HCT116 (cell line): Measurements from ENCODE around the gene TRDN. TPM values are rescaled to one million over a fixed set of nuclear protein-coding genes. Genes with fewer than 3 reads are reported as not detected.

Source experiments
- ATAC-seq: fragments of 200-7000 bp; cut with Tn5 transposase; 2 replicates; pipeline ENCODE4 v1.9.1; 2020; ENCODE audit warnings: mild to moderate bottlenecking, moderate library complexity
- BruUV-seq: library from RNA; stranded (reverse); fragments of 400-500 nt; replicated peaks from 2 replicates; lab custom pipeline; 2021; lab: Mats Ljungman, UMichigan
- CTCF ChIA-PET: fragments of 300-600 bp; sonication (Branson Sonifier 250); formaldehyde crosslinking; loops from one replicate; lab custom pipeline; 2021; ENCODE audit warnings: antibody characterized with exemption; lab: Charles Lee
- POLR2A ChIA-PET: fragments of 300-600, 350-600 bp; sonication (Branson Sonifier 250); formaldehyde crosslinking; loops from one replicate; lab custom pipeline; 2021; ENCODE audit warnings: antibody characterized with exemption; lab: Charles Lee
- RAD21 ChIA-PET, 2 experiments: fragments of 300-600 bp; sonication (Branson Sonifier 250); formaldehyde crosslinking; loops; one replicate each; lab custom pipeline; 2023; ENCODE audit warnings: low total read pairs in 2 of 2; ENCODE audit not compliant: uncharacterized antibody in 2 of 2, unreplicated experiment in 2 of 2, low non-redundant PET in 1 of 2; lab: Charles Lee
- DNase-seq: peaks from one replicate; pipeline ENCODE4 v3.0.0-alpha.2; 2010; ENCODE audit warnings: low read depth, low spot score
- H2AFZ ChIP-seq: fragments of 200-600 bp; shearing (Covaris generic), sonication (generic); 2 replicates; pipeline ENCODE4 v1.6.1; 2017; ENCODE audit warnings: low read depth, mixed run types, mixed read lengths, antibody characterized with exemption, low read length; ENCODE audit not compliant: poor library complexity, severe bottlenecking
- H3K27ac ChIP-seq: 2 replicates; pipeline ENCODE4 v1.5.1; 2012; ENCODE audit warnings: low read depth, low read length
- H3K27me3 ChIP-seq: fragments of 200-600 bp; sonication (generic); 2 replicates; pipeline ENCODE4 v1.6.1; 2016; ENCODE audit warnings: mixed run types, low read length, mixed read lengths; ENCODE audit not compliant: insufficient read depth
- H3K36me3 ChIP-seq, 2 experiments: fragments of 200-500 bp in 1 of 2; fragments of 200-600 bp in 1 of 2; sonication (Bioruptor generic) in 1 of 2; sonication (generic) in 1 of 2; 2 replicates each; pipeline versions ENCODE4 v1.5.1 to v1.6.1; 2014 to 2016; ENCODE audit warnings: low read length in 2 of 2, inconsistent platforms in 1 of 2, mixed read lengths in 1 of 2, mixed run types in 1 of 2; ENCODE audit not compliant: insufficient read depth in 2 of 2, control insufficient read depth in 1 of 2
- H3K4me1 ChIP-seq, 2 experiments: fragments of 200-600 bp in 1 of 2; sonication (generic) in 1 of 2; 2 replicates each; pipeline versions ENCODE4 v1.5.1 to v1.6.1; 2012 to 2017; ENCODE audit warnings: low read length in 2 of 2, inconsistent platforms in 1 of 2, mild to moderate bottlenecking in 1 of 2, mixed read lengths in 1 of 2, mixed run types in 1 of 2, moderate library complexity in 1 of 2; ENCODE audit not compliant: insufficient read depth in 2 of 2, control insufficient read depth in 1 of 2
- H3K4me2 ChIP-seq: fragments of 200-600 bp; sonication (generic); 2 replicates; pipeline ENCODE4 v1.6.1; 2017; ENCODE audit warnings: mixed run types, low read length, mixed read lengths
- H3K4me3 ChIP-seq, 2 experiments: fragments of 200-600 bp in 1 of 2; sonication (generic) in 1 of 2; replicated peaks in 1 of 2; 2 replicates each; pipeline ENCODE4 v1.5.1; 2011 to 2016; ENCODE audit warnings: low read length in 2 of 2, control low read depth in 1 of 2, low read depth in 1 of 2, mild to moderate bottlenecking in 1 of 2, mixed read lengths in 1 of 2, mixed run types in 1 of 2
- H3K79me2 ChIP-seq: fragments of 200-600 bp; sonication (generic); 2 replicates; pipeline ENCODE4 v1.6.1; 2017; ENCODE audit warnings: mild to moderate bottlenecking, mixed run types, low read length, moderate library complexity, mixed read lengths; ENCODE audit not compliant: insufficient read depth
- H3K9ac ChIP-seq: fragments of 200-600 bp; sonication (generic); 2 replicates; pipeline ENCODE4 v1.6.1; 2016; ENCODE audit warnings: low read length, mixed read lengths
- H3K9me2 ChIP-seq: fragments of 200-600 bp; sonication (generic), shearing (Covaris generic); 2 replicates; pipeline ENCODE4 v1.6.1; 2017; ENCODE audit warnings: mixed run types, mild to moderate bottlenecking, moderate library complexity; ENCODE audit not compliant: insufficient read depth
- H3K9me3 ChIP-seq, 2 experiments: fragments of 200-500 bp in 1 of 2; fragments of 200-600 bp in 1 of 2; sonication (Bioruptor generic) in 1 of 2; sonication (generic) in 1 of 2; 2 replicates each; pipeline ENCODE4 v1.6.1; 2014 to 2017; ENCODE audit warnings: low read length in 2 of 2, mixed read lengths in 2 of 2, inconsistent platforms in 1 of 2, low read depth in 1 of 2, mild to moderate bottlenecking in 1 of 2, mixed run types in 1 of 2, moderate library complexity in 1 of 2; ENCODE audit not compliant: control insufficient read depth in 1 of 2, insufficient read depth in 1 of 2
- H4K20me1 ChIP-seq: fragments of 200-600 bp; sonication (generic), shearing (Covaris generic); 2 replicates; pipeline ENCODE4 v1.6.1; 2017; ENCODE audit warnings: mixed run types, mild to moderate bottlenecking, moderate library complexity; ENCODE audit not compliant: insufficient read depth
- CEBPB ChIP-seq: IDR thresholded peaks from 2 replicates; pipeline ENCODE4 v1.6.1; 2012; ENCODE audit warnings: low read depth
- EZH2 ChIP-seq: fragments of 200-600 bp; sonication (generic); IDR thresholded peaks from 2 replicates; pipeline ENCODE4 v1.6.1; 2017; ENCODE audit warnings: antibody characterized with exemption, mixed run types
- FOSL1 ChIP-seq: IDR thresholded peaks from 2 replicates; pipeline ENCODE4 v1.6.1; 2012; ENCODE audit warnings: low read depth
- JUND ChIP-seq: IDR thresholded peaks from 2 replicates; pipeline ENCODE4 v1.6.1; 2012
- MAX ChIP-seq: IDR thresholded peaks from 2 replicates; pipeline ENCODE4 v1.6.1; 2012
- RAD21 ChIP-seq: IDR thresholded peaks from 2 replicates; pipeline ENCODE4 v1.6.1; 2012; ENCODE audit warnings: low read depth, mild to moderate bottlenecking
- REST ChIP-seq: IDR thresholded peaks from 2 replicates; pipeline ENCODE4 v1.6.1; 2012; ENCODE audit warnings: low read depth
- SIN3A ChIP-seq: IDR thresholded peaks from 2 replicates; pipeline ENCODE4 v1.6.1; 2012; ENCODE audit warnings: low read depth
- SP1 ChIP-seq: IDR thresholded peaks from 2 replicates; pipeline ENCODE4 v1.6.1; 2012; ENCODE audit warnings: low read depth
- SRF ChIP-seq: IDR thresholded peaks from 2 replicates; pipeline ENCODE4 v1.6.1; 2012; ENCODE audit warnings: low read depth
- YY1 ChIP-seq: IDR thresholded peaks from 2 replicates; pipeline ENCODE4 v1.6.1; 2011; ENCODE audit warnings: low read length, low read depth, moderate library complexity, mild to moderate bottlenecking; ENCODE audit not compliant: insufficient replicate concordance; ENCODE audit errors: extremely low read depth
- ZFX ChIP-seq: fragments of 450-650 bp; IDR thresholded peaks from 2 replicates; pipeline ENCODE4 v1.6.1; 2017
- ZNF274 ChIP-seq: fragments of 200-500 bp; sonication (Bioruptor generic); IDR thresholded peaks from 2 replicates; pipeline ENCODE4 v1.6.1; 2014; ENCODE audit warnings: mild to moderate bottlenecking, low read depth, low read length, inconsistent platforms
- intact Hi-C: fragments of 100-400 bp; cut with micrococcal nuclease; formaldehyde crosslinking; loops from 2 replicates; pipeline ENCODE4 v1.10.0; 2022
- total RNA-seq: library from RNA; stranded (reverse); gene quantifications from one replicate; pipeline ENCODE4 v1.2.1, GENCODE V29; 2021; ENCODE audit not compliant: unreplicated experiment

TRDN gene
- total RNA-seq, 1 experiment from 2014 or later, result not detected

- Histone ChIP-seq H3K36me3 (no peaks in the 10 kb centered on the region), H2AFZ (no peak overlapping the region), H3K4me2 (no peak overlapping the region), H3K27ac (no peak overlapping the region), H3K27me3 (peaks cover 17% of the 10 kb centered on the region), H4K20me1 (no peaks in the 10 kb centered on the region), H3K4me1 (no peaks in the 10 kb centered on the region), H3K4me3 (no peak overlapping the region), H3K79me2 (no peaks in the 10 kb centered on the region), H3K9ac (no peak overlapping the region), H3K9me2 (no peaks in the 10 kb centered on the region), H3K9me3 (no peaks in the 10 kb centered on the region)
- DNase-seq (no peak), ATAC-seq (no peak)
- ChIA-PET POLR2A (no interaction called here), CTCF (no interaction called here), RAD21 (no interaction called here)
- intact Hi-C loops, result no loop called here
- no peak for TF ChIP-seq ZNF274
- no peak for TF ChIP-seq RAD21
- no peak for TF ChIP-seq CEBPB
- TF ChIP-seq JUND, result no peak
- no peak for TF ChIP-seq ZFX
- TF ChIP-seq MAX, result no peak
- TF ChIP-seq SRF, result no peak
- TF ChIP-seq YY1, result no peak
- no peak for TF ChIP-seq FOSL1
- TF ChIP-seq SIN3A, result no peak
- no peak for TF ChIP-seq SP1
- TF ChIP-seq EZH2, result no peak
- no peak for TF ChIP-seq REST
- BruUV-seq, result no TSS peak
Measured at GRCh38 chr6:123321020-123321419, 315.7 kb downstream of the TRDN start.
